ENCODE results near the gene OR6C3. TPM values are rescaled to one million over a fixed set of nuclear protein-coding genes. Genes with fewer than 3 reads are reported as not detected.

The OR6C3 gene
- total RNA-seq, 4 donors from 2014 or later: not detected

DNA sequence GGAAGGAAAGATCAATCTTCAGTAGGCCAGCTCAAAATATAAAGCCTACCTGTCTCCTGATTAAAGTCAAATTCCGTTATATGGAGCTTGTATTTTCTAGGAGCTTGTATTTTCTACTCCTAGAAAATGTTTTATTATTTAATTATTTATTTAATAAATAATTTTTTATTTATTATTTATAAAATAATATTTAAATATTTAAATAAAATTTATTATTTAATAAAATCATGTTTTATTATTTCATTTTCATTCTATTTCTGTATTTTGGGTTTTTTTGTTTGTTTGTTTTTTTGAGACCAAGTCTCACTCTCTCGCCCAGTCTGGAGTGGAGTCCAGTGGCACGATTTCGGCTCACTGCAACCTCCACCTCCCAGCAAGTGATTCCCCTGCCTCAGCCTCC is 42.0 kb downstream of the OR6C3 start:
- no peaks in the 10 kb centered on the region for H3K4me1 ChIP-seq
- intact Hi-C loops (cut with DNase I): no loop called here
- no peak overlapping the region for H3K4me3 ChIP-seq (replicated peaks in 1 of 3)
- 68 to 70% methylated on average over 4 of the region's 4 CpGs for WGBS, 2 donors
- H3K36me3 ChIP-seq: no peaks in the 10 kb centered on the region
- DNase-seq: no peak
- no peak overlapping the region for H3K27ac ChIP-seq
- TF ChIP-seq, protein P1, sequence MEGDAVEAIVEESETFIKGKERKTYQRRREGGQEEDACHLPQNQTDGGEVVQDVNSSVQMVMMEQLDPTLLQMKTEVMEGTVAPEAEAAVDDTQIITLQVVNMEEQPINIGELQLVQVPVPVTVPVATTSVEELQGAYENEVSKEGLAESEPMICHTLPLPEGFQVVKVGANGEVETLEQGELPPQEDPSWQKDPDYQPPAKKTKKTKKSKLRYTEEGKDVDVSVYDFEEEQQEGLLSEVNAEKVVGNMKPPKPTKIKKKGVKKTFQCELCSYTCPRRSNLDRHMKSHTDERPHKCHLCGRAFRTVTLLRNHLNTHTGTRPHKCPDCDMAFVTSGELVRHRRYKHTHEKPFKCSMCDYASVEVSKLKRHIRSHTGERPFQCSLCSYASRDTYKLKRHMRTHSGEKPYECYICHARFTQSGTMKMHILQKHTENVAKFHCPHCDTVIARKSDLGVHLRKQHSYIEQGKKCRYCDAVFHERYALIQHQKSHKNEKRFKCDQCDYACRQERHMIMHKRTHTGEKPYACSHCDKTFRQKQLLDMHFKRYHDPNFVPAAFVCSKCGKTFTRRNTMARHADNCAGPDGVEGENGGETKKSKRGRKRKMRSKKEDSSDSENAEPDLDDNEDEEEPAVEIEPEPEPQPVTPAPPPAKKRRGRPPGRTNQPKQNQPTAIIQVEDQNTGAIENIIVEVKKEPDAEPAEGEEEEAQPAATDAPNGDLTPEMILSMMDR (IDR thresholded peaks at IDR 0.05): no peak
- TF ChIP-seq POLR2A (IDR thresholded peaks at IDR 0.05): no peak
- H3K9me3 ChIP-seq: no peaks in the 10 kb centered on the region
- no peaks in the 10 kb centered on the region for H3K27me3 ChIP-seq

Other genes starting within 250 kb of the OR6C3 start
- gene OR9K2, start 204.3 kb upstream of the OR6C3 start, total RNA-seq: not detected
- gene OR10A7, start 109.7 kb upstream of the OR6C3 start, total RNA-seq: not detected
- gene OR6C74, start 86.1 kb upstream of the OR6C3 start, total RNA-seq: not detected
- gene OR6C6, start 34.2 kb upstream of the OR6C3 start, total RNA-seq: not detected
- gene OR6C1, start 16.4 kb upstream of the OR6C3 start, total RNA-seq: not detected
- gene OR6C75, start 32.2 kb downstream of the OR6C3 start, total RNA-seq: not detected
- gene OR6C65, start 69.8 kb downstream of the OR6C3 start, total RNA-seq: not detected
- not detected for gene OR6C76, start 95.5 kb downstream of the OR6C3 start, total RNA-seq
- not detected for gene OR6C2, start 113.3 kb downstream of the OR6C3 start, total RNA-seq
- gene OR6C70, start 139.4 kb downstream of the OR6C3 start, total RNA-seq: not detected
- not detected for gene OR6C68, start 161.6 kb downstream of the OR6C3 start, total RNA-seq
- gene OR6C4, start 218.9 kb downstream of the OR6C3 start, total RNA-seq: not detected
- not detected for gene OR2AP1, start 241.7 kb downstream of the OR6C3 start, total RNA-seq

All from thyroid gland (tissue), 4 donors.